ENCODE data around the gene MMP23B.
"Not testable (repeated sequence)": the region's sequence is repeated elsewhere in the genome, so short reads cannot be mapped to it uniquely, and the experiment has no call there.

DNA sequence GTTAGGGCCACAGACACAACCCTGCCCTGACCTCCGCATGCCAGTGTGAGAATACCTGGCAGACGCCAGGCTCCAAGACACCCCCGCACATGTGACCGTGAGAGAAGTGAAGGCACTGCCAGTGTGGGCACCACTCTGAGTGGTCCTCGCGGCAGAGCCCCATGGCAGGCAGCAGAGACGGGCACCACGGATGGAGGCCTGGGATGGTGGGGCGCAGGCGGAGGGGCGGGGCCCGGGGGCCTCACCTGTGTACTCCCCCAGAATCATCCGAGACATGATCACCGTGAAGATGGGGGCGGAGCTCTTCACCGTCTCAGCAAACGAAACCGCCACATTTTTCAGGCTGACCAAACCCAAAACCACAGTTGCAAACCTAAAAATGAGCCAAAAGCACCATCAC lies 43.2 kb downstream of the MMP23B start:
- not testable (repeated sequence) for TF ChIP-seq POLR2AphosphoS5 (IDR thresholded peaks at IDR 0.05); MXI1 (conservative IDR thresholded peaks at IDR 0.05; ENCODE audit: poor library complexity, severe bottlenecking); CTCF (IDR thresholded peaks at IDR 0.05; ENCODE audit: poor library complexity, severe bottlenecking); REST (IDR thresholded peaks at IDR 0.05; ENCODE audit: borderline replicate concordance); EP300 (conservative IDR thresholded peaks at IDR 0.05; ENCODE audit: poor library complexity, severe bottlenecking); EZH2 (IDR thresholded peaks at IDR 0.05; ENCODE audit: borderline replicate concordance, insufficient read depth, low read length, poor library complexity, severe bottlenecking); RAD21 (conservative IDR thresholded peaks at IDR 0.05)
